GM06990 (cell line): ENCODE measurements around the gene EBF3.

Experiments used
- DNase-seq: peaks from one replicate; pipeline ENCODE4 v3.0.0-alpha.2; 2011; ENCODE audit not compliant: insufficient read length; ENCODE audit errors: extremely low read depth
- H3K27me3 ChIP-seq: replicated peaks from 2 replicates; pipeline ENCODE4 v1.6.0; 2011; ENCODE audit warnings: low read length; ENCODE audit not compliant: control insufficient read depth, insufficient read depth
- H3K36me3 ChIP-seq: 2 replicates; pipeline ENCODE4 v1.5.1; 2011; ENCODE audit warnings: low read length; ENCODE audit not compliant: control insufficient read depth, insufficient read depth
- H3K4me3 ChIP-seq: replicated peaks from 2 replicates; pipeline ENCODE4 v1.5.1; 2011; ENCODE audit warnings: low read depth, mild to moderate bottlenecking, control low read depth, low read length
- CTCF ChIP-seq: IDR thresholded peaks from 2 replicates; pipeline ENCODE4 v1.5.1; 2011; ENCODE audit warnings: low read length, control low read depth, mild to moderate bottlenecking, inconsistent platforms; ENCODE audit not compliant: insufficient read depth, poor library complexity, severe bottlenecking

Gene EBF3

GRCh38 chr10:129833468-129833950 is 130.6 kb downstream of the EBF3 start:
- Histone ChIP-seq H3K36me3 (no peaks in the 10 kb centered on the region), H3K4me3 (no peak overlapping the region), H3K27me3 (no peaks in the 10 kb centered on the region)
- TF ChIP-seq CTCF = no peak
- no peak for DNase-seq

GRCh38 chr10:129832573-129833467 is 131.3 kb downstream of the EBF3 start:
- Histone ChIP-seq H3K36me3 (no peaks in the 10 kb centered on the region), H3K4me3 (no peak overlapping the region), H3K27me3 (no peaks in the 10 kb centered on the region)
- no peak for TF ChIP-seq CTCF
- no peak for DNase-seq

GRCh38 chr10:129831150-129831549 is 132.9 kb downstream of the EBF3 start:
- no peak overlapping the region for H3K4me3 ChIP-seq
- H3K36me3 ChIP-seq = no peaks in the 10 kb centered on the region
- no peak for DNase-seq
- no peak for TF ChIP-seq CTCF
- H3K27me3 ChIP-seq = no peaks in the 10 kb centered on the region

GRCh38 chr10:129825826-129826225 is 138.2 kb downstream of the EBF3 start:
- DNase-seq = no peak
- no peak for TF ChIP-seq CTCF
- Histone ChIP-seq H3K27me3 (no peaks in the 10 kb centered on the region), H3K36me3 (no peaks in the 10 kb centered on the region), H3K4me3 (no peak overlapping the region)

- no peaks in the 10 kb centered on the region for H3K36me3 ChIP-seq
- no peak for TF ChIP-seq CTCF
- no peak overlapping the region for H3K4me3 ChIP-seq
- H3K27me3 ChIP-seq = no peaks in the 10 kb centered on the region
- DNase-seq = no peak
Observed at GRCh38 chr10:129825221-129825620, 138.9 kb downstream of the EBF3 start.
